ENCODE measurements around the gene UACA.
"Not testable (repeated sequence)": the region's sequence is repeated elsewhere in the genome, so short reads cannot be mapped to it uniquely, and the experiment has no call there.

UACA gene

GRCh38 chr15:70617076-70617910, 146.1 kb downstream of the UACA start:
- peaks cover 11% of the 10 kb centered on the region; the same call in 1 of the 2 replicates for H3K4me1 ChIP-seq (ENCODE audit: insufficient read depth, low read length)
- no peaks in the 10 kb centered on the region; the same call in 1 of the 2 replicates for H3K36me3 ChIP-seq (ENCODE audit: insufficient read depth, low read length)
- no peak overlapping the region for H3K27ac ChIP-seq (ENCODE audit: low read depth, low read length)
- WGBS = 95% methylated on average over 4 of the region's 4 CpGs
- no peak overlapping the region for H3K9ac ChIP-seq (ENCODE audit: low read depth, low read length)
- peaks cover 6% of the 10 kb centered on the region for H3K9me3 ChIP-seq (ENCODE audit: insufficient read depth, low read depth, low read length)
- no peak overlapping the region for H3K4me3 ChIP-seq (ENCODE audit: low read length)
- H3K27me3 ChIP-seq (ENCODE audit: insufficient read depth, low read length) = no peaks in the 10 kb centered on the region

- peaks cover 11% of the 10 kb centered on the region; the same call in 1 of the 2 replicates for H3K4me1 ChIP-seq (ENCODE audit: insufficient read depth, low read length)
- H3K36me3 ChIP-seq (ENCODE audit: insufficient read depth, low read length); H3K27ac ChIP-seq (ENCODE audit: low read depth, low read length); H3K4me3 ChIP-seq (ENCODE audit: low read length); H3K9me3 ChIP-seq (ENCODE audit: insufficient read depth, low read depth, low read length); H3K27me3 ChIP-seq (ENCODE audit: insufficient read depth, low read length); H3K9ac ChIP-seq (ENCODE audit: low read depth, low read length): not testable (repeated sequence)
- 79% methylated on average over 2 of the region's 2 CpGs for WGBS
These were observed 147.0 kb downstream of the UACA start for GRCh38 chr15:70616311-70616756.

- 83% methylated on average over 9 of the region's 9 CpGs for WGBS
- Histone ChIP-seq H3K27ac (ENCODE audit: low read depth, low read length) (no peak overlapping the region), H3K4me1 (ENCODE audit: insufficient read depth, low read length) (peaks cover 11% of the 10 kb centered on the region; the same call in 1 of the 2 replicates), H3K9ac (ENCODE audit: low read depth, low read length) (no peak overlapping the region), H3K9me3 (ENCODE audit: insufficient read depth, low read depth, low read length) (no peaks in the 10 kb centered on the region), H3K4me3 (ENCODE audit: low read length) (no peak overlapping the region), H3K36me3 (ENCODE audit: insufficient read depth, low read length) (no peaks in the 10 kb centered on the region), H3K27me3 (ENCODE audit: insufficient read depth, low read length) (no peaks in the 10 kb centered on the region)
These were observed 147.7 kb downstream of the UACA start for GRCh38 chr15:70615435-70616310.

DNA sequence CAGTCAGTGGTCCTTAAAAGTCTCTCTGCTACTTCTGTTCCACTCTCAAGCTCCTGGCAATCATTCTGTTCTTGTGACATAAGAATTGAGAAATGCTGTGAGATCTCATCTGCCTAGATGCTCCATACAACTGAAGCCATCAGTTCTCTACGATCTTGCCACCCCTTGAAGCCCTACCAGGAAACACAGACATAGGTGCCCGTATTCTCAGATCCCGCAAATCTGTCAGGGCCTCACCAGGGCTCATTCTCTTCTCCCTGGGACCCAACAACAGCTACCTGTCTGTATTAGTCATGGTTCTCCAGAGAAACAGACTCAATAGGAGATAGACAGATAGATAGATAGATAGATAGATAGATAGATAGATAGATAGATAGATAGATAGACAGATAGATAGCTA, 149.1 kb downstream of the UACA start:
- Histone ChIP-seq H3K4me1 (ENCODE audit: insufficient read depth, low read length) (peaks cover 11% of the 10 kb centered on the region; the same call in 1 of the 2 replicates), H3K9me3 (ENCODE audit: insufficient read depth, low read depth, low read length) (no peaks in the 10 kb centered on the region), H3K27me3 (ENCODE audit: insufficient read depth, low read length) (no peaks in the 10 kb centered on the region), H3K36me3 (ENCODE audit: insufficient read depth, low read length) (no peaks in the 10 kb centered on the region), H3K27ac (ENCODE audit: low read depth, low read length) (no peak overlapping the region), H3K4me3 (ENCODE audit: low read length) (no peak overlapping the region), H3K9ac (ENCODE audit: low read depth, low read length) (no peak overlapping the region)
- WGBS = 97% methylated on average over 3 of the region's 3 CpGs

DNA sequence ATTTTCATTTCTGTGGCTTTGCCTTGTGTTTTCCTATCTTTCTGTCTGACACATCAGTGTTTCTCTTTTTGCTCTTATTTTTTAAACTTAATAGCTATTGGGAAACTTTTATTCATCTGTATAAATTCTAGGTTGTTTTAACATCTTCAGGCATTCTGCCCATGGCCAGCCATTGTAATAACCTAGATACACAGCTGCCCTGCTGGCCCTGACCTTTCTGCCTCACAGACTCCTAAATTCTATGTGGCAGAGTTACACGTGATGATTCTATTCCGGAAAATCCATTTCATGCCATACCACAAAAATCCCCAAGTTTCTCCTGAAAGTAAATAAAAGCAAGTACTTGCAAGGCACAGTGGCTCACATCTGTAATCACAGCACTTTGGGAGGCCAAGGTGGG, 150.1 kb downstream of the UACA start:
- H3K9ac ChIP-seq (ENCODE audit: low read depth, low read length) = no peak overlapping the region
- 90% methylated on average over 2 of the region's 2 CpGs for WGBS
- H3K27me3 ChIP-seq (ENCODE audit: insufficient read depth, low read length) = no peaks in the 10 kb centered on the region
- no peaks in the 10 kb centered on the region for H3K9me3 ChIP-seq (ENCODE audit: insufficient read depth, low read depth, low read length)
- no peak overlapping the region for H3K27ac ChIP-seq (ENCODE audit: low read depth, low read length)
- peaks cover 13% of the 10 kb centered on the region for H3K4me1 ChIP-seq (ENCODE audit: insufficient read depth, low read length)
- no peaks in the 10 kb centered on the region for H3K36me3 ChIP-seq (ENCODE audit: insufficient read depth, low read length)
- H3K4me3 ChIP-seq (ENCODE audit: low read length) = no peak overlapping the region

DNA sequence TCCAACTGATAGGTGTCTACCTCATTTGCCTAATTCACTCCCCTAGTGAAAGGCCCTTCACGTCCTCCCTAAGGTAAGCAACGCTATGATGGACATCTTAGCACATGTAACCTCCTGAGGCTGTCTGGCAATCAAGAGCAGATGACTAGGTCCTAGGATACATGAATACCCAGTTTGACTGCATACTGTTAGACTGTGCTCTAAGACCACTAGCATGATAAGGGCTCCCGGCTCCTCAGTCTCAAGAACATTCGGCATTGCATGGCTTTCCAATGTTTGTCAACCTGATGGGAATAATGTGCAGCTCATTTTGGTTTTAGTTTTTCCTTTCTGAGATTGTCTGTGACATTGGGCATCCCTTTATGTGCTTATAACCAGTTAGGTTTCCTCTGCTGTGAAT, 152.1 kb downstream of the UACA start:
- H3K9me3 ChIP-seq (ENCODE audit: insufficient read depth, low read depth, low read length) = no peaks in the 10 kb centered on the region
- H3K4me1 ChIP-seq (ENCODE audit: insufficient read depth, low read length) = peaks cover 18% of the 10 kb centered on the region
- H3K27me3 ChIP-seq (ENCODE audit: insufficient read depth, low read length) = no peaks in the 10 kb centered on the region
- 96% methylated on average over 4 of the region's 4 CpGs for WGBS
- no peaks in the 10 kb centered on the region for H3K36me3 ChIP-seq (ENCODE audit: insufficient read depth, low read length)
- no peak overlapping the region for H3K27ac ChIP-seq (ENCODE audit: low read depth, low read length)
- no peak overlapping the region for H3K4me3 ChIP-seq (ENCODE audit: low read length)
- no peak overlapping the region for H3K9ac ChIP-seq (ENCODE audit: low read depth, low read length)

GRCh38 chr15:70610541-70610940, 152.8 kb downstream of the UACA start:
- Histone ChIP-seq H3K36me3 (ENCODE audit: insufficient read depth, low read length) (no peaks in the 10 kb centered on the region), H3K27ac (ENCODE audit: low read depth, low read length) (no peak overlapping the region), H3K4me3 (ENCODE audit: low read length) (no peak overlapping the region), H3K9me3 (ENCODE audit: insufficient read depth, low read depth, low read length) (no peaks in the 10 kb centered on the region), H3K9ac (ENCODE audit: low read depth, low read length) (no peak overlapping the region), H3K27me3 (ENCODE audit: insufficient read depth, low read length) (no peaks in the 10 kb centered on the region), H3K4me1 (ENCODE audit: insufficient read depth, low read length) (peaks cover 19% of the 10 kb centered on the region)
- WGBS = 100% methylated on average over 2 of the region's 2 CpGs

DNA sequence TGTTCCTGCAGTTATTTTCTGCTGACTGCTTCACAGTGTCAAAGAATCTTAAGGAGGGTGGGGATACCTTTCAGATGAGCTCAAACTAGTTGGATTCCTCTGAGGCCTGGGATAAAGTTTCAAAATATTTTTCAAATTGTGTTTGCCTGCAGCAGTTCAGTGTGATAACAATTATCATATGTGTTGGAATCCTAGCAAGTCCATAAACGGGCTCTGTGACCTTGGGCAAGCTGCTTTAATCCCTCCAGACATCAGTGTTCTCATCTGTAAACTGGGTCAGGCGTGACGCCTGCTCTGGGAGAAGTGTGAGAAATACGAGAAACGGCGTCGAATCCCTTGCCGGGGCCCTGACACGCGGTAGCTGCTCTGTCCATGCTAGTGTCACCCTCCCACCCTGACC, 153.5 kb downstream of the UACA start:
- Histone ChIP-seq H3K9ac (ENCODE audit: low read depth, low read length) (no peak overlapping the region), H3K4me1 (ENCODE audit: insufficient read depth, low read length) (peaks cover 20% of the 10 kb centered on the region), H3K27ac (ENCODE audit: low read depth, low read length) (no peak overlapping the region), H3K36me3 (ENCODE audit: insufficient read depth, low read length) (no peaks in the 10 kb centered on the region), H3K4me3 (ENCODE audit: low read length) (no peak overlapping the region), H3K9me3 (ENCODE audit: insufficient read depth, low read depth, low read length) (no peaks in the 10 kb centered on the region), H3K27me3 (ENCODE audit: insufficient read depth, low read length) (no peaks in the 10 kb centered on the region)
- WGBS = 91% methylated on average over 10 of the region's 10 CpGs

DNA sequence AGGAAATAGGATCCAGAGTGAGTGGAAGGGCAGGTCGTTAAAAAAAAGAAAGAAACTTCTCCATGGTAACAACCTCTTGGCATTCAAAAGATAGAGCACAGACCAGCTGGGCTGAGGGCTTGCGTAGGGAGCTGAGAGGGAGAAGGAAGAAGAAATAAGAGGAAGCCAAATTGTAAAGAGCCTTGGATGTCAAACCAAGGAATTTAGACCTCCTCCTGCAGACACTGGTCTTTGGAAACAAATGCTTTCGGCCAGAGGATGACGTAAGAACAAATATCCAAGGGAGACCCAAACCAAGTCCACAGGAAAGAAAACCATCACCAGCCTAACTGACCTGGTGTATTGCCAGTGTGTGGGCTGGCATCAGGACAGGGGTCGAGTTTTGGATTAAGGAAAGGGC, 155.2 kb downstream of the UACA start:
- peaks cover 21% of the 10 kb centered on the region for H3K4me1 ChIP-seq (ENCODE audit: insufficient read depth, low read length)
- no peaks in the 10 kb centered on the region for H3K9me3 ChIP-seq (ENCODE audit: insufficient read depth, low read depth, low read length)
- no peak overlapping the region for H3K9ac ChIP-seq (ENCODE audit: low read depth, low read length)
- no peaks in the 10 kb centered on the region for H3K27me3 ChIP-seq (ENCODE audit: insufficient read depth, low read length)
- WGBS = 65% methylated on average over 5 of the region's 5 CpGs
- no peaks in the 10 kb centered on the region for H3K36me3 ChIP-seq (ENCODE audit: insufficient read depth, low read length)
- H3K27ac ChIP-seq (ENCODE audit: low read depth, low read length) = no peak overlapping the region
- H3K4me3 ChIP-seq (ENCODE audit: low read length) = no peak overlapping the region

- Histone ChIP-seq H3K4me3 (ENCODE audit: low read length) (no peak overlapping the region), H3K4me1 (ENCODE audit: insufficient read depth, low read length) (peaks cover 21% of the 10 kb centered on the region), H3K9me3 (ENCODE audit: insufficient read depth, low read depth, low read length) (no peaks in the 10 kb centered on the region), H3K9ac (ENCODE audit: low read depth, low read length) (no peak overlapping the region), H3K36me3 (ENCODE audit: insufficient read depth, low read length) (no peaks in the 10 kb centered on the region), H3K27me3 (ENCODE audit: insufficient read depth, low read length) (no peaks in the 10 kb centered on the region), H3K27ac (ENCODE audit: low read depth, low read length) (no peak overlapping the region)
- whole genome bisulfite sequencing = 79% methylated on average over 7 of the region's 7 CpGs
These were observed 157.6 kb downstream of the UACA start for GRCh38 chr15:70605606-70606410.

Measured in HUES64 (cell line).